Activated CD4-positive, alpha-beta T cell treated with anti-CD3 and anti-CD28 coated beads, Interleukin-2, Interleukin-4, amounts not matched to agents 100 ng/mL and 50 ng/mL, durations not matched to agents 16 hours and 8 hours (primary cell): Measurements from ENCODE around the gene WDR45B.
A peak's percentile ranks its signal among the peaks of the same experiment; 100 is the strongest.

Experiments
- DNase-seq: peaks from one replicate; pipeline ENCODE4 v3.0.0-alpha.2; 2020; ENCODE audit warnings: low spot score

Gene WDR45B

GRCh38 chr17:82677353-82677925, 29.2 kb upstream of the WDR45B start:
- DNase-seq: no peak

GRCh38 chr17:82675476-82676245, 27.4 kb upstream of the WDR45B start:
- no peak for DNase-seq

- DNase-seq: no peak
Measured at GRCh38 chr17:82674656-82675475, 26.6 kb upstream of the WDR45B start.

- DNase-seq: no peak
Measured at GRCh38 chr17:82670661-82671450, 22.6 kb upstream of the WDR45B start.

GRCh38 chr17:82668631-82669099, 20.4 kb upstream of the WDR45B start:
- peak; percentile 11 for DNase-seq

GRCh38 chr17:82668024-82668630, 19.9 kb upstream of the WDR45B start:
- no peak for DNase-seq

GRCh38 chr17:82667668-82668000, 19.4 kb upstream of the WDR45B start:
- no peak for DNase-seq

GRCh38 chr17:82666931-82667667, 18.9 kb upstream of the WDR45B start:
- no peak for DNase-seq

GRCh38 chr17:82665891-82666290, 17.6 kb upstream of the WDR45B start:
- no peak for DNase-seq

- no peak for DNase-seq
Measured at GRCh38 chr17:82665217-82665616, 17.0 kb upstream of the WDR45B start.

- DNase-seq: no peak
Measured at GRCh38 chr17:82664701-82665182, 16.5 kb upstream of the WDR45B start.

GRCh38 chr17:82664276-82664575, 16.0 kb upstream of the WDR45B start:
- DNase-seq: no peak

GRCh38 chr17:82663381-82664275, 15.4 kb upstream of the WDR45B start:
- no peak for DNase-seq

- DNase-seq: no peak
Measured at GRCh38 chr17:82662711-82663261, 14.5 kb upstream of the WDR45B start.

- no peak for DNase-seq
Measured at GRCh38 chr17:82661717-82662683, 13.8 kb upstream of the WDR45B start.

GRCh38 chr17:82659886-82660285, 11.6 kb upstream of the WDR45B start:
- DNase-seq: no peak

GRCh38 chr17:82658796-82659452, 10.7 kb upstream of the WDR45B start:
- no peak for DNase-seq

GRCh38 chr17:82658331-82658730, 10.1 kb upstream of the WDR45B start:
- DNase-seq: no peak
